Measurements from ENCODE around the gene RNF166. TPM values are rescaled to one million over a fixed set of nuclear protein-coding genes. Genes with fewer than 3 reads are reported as not detected.
A peak's percentile ranks its signal among the peaks of the same experiment; 100 is the strongest.

The RNF166 gene
- polyA plus RNA-seq, 3 donors, result 99.3 to 255 (median 120) TPM

GRCh38 chr16:88692861-88693260 lies 13.3 kb downstream of the RNF166 start:
- H3K4me3 ChIP-seq (replicated peaks in 1 of 3; ENCODE audit: low read depth in 2 of 3, low read length in 3 of 3), result no peak overlapping the region
- H3K4me1 ChIP-seq (ENCODE audit: control insufficient read depth in 1 of 2, insufficient read depth in 2 of 2, low read length in 2 of 2), result peaks cover 32 to 38% of the 10 kb centered on the region in 2 donors
- no peaks in the 10 kb centered on the region for H3K9me3 ChIP-seq (replicated peaks in 1 of 2; ENCODE audit: control insufficient read depth in 1 of 2, insufficient read depth in 1 of 2, low read length in 2 of 2)
- peaks cover 5% of the 10 kb centered on the region for H3K79me2 ChIP-seq (ENCODE audit: insufficient read depth, low read length)
- intact Hi-C loops (cut with micrococcal nuclease), result no loop called here
- no peaks in the 10 kb centered on the region for H3K27me3 ChIP-seq (ENCODE audit: control insufficient read depth in 2 of 2, insufficient read depth in 2 of 2, low read length in 2 of 2)
- no peak overlapping the region for H2AFZ ChIP-seq (ENCODE audit: insufficient read depth, low read depth, low read length, poor library complexity, severe bottlenecking)
- H3K4me3 Mint-ChIP-seq, result no peak overlapping the region
- no peaks in the 10 kb centered on the region for H3K9me3 Mint-ChIP-seq
- H3K36me3 ChIP-seq (replicated peaks in 1 of 2; ENCODE audit: control insufficient read depth in 1 of 2, insufficient read depth in 2 of 2, low read length in 2 of 2), result peaks cover 27 to 32% of the 10 kb centered on the region in 2 donors
- peaks cover 31% of the 10 kb centered on the region for H4K20me1 ChIP-seq (ENCODE audit: insufficient read depth, low read length)
- peaks cover 7 to 14% (median 12%) of the 10 kb centered on the region in 3 donors for H3K27me3 Mint-ChIP-seq (ENCODE audit: low read depth in 3 of 3)
- H3K4me2 ChIP-seq (replicated peaks; ENCODE audit: extremely low read depth, low read length, poor library complexity, severe bottlenecking), result no peak overlapping the region
- WGBS (ENCODE audit: insufficient coverage), result 100% methylated on average over 1 of the region's 10 CpGs
- no peak for DNase-seq
- no peak overlapping the region for H3K27ac ChIP-seq (ENCODE audit: low read depth in 1 of 2, low read length in 2 of 2)
- H3K27ac Mint-ChIP-seq, result peak overlapping the region in 2 of 7 donors; percentile 65 to 87
- H3K4me1 Mint-ChIP-seq, result peaks cover 50% of the 10 kb centered on the region
- no peak for TF ChIP-seq CTCF (IDR thresholded peaks at IDR 0.05)
- no peak overlapping the region for H3K9ac ChIP-seq (ENCODE audit: insufficient read depth, low read length, poor library complexity, severe bottlenecking)
- H3K36me3 Mint-ChIP-seq, result peaks cover 31 to 34% of the 10 kb centered on the region in 2 donors

- no peak for TF ChIP-seq CTCF (IDR thresholded peaks at IDR 0.05)
- peaks cover 48% of the 10 kb centered on the region for H3K4me1 Mint-ChIP-seq
- Histone ChIP-seq H3K27ac (ENCODE audit: low read depth in 1 of 2, low read length in 2 of 2) (peak overlapping the region; percentile 31 to 54), H3K4me2 (replicated peaks; ENCODE audit: extremely low read depth, low read length, poor library complexity, severe bottlenecking) (peak overlapping the region; percentile 47), H2AFZ (ENCODE audit: insufficient read depth, low read depth, low read length, poor library complexity, severe bottlenecking) (peak overlapping the region; percentile 29), H3K4me1 (ENCODE audit: control insufficient read depth in 1 of 2, insufficient read depth in 2 of 2, low read length in 2 of 2) (peaks cover 36 to 42% of the 10 kb centered on the region in 2 donors), H4K20me1 (ENCODE audit: insufficient read depth, low read length) (peaks cover 23% of the 10 kb centered on the region), H3K9ac (ENCODE audit: insufficient read depth, low read length, poor library complexity, severe bottlenecking) (peak overlapping the region; percentile 15), H3K9me3 (replicated peaks in 1 of 2; ENCODE audit: control insufficient read depth in 1 of 2, insufficient read depth in 1 of 2, low read length in 2 of 2) (no peaks in the 10 kb centered on the region), H3K79me2 (ENCODE audit: insufficient read depth, low read length) (no peaks in the 10 kb centered on the region), H3K27me3 (ENCODE audit: control insufficient read depth in 2 of 2, insufficient read depth in 2 of 2, low read length in 2 of 2) (no peaks in the 10 kb centered on the region), H3K4me3 (replicated peaks in 1 of 3; ENCODE audit: low read depth in 2 of 3, low read length in 3 of 3) (peak overlapping the region in 1 of 3 experiments; percentile 19), H3K36me3 (replicated peaks in 1 of 2; ENCODE audit: control insufficient read depth in 1 of 2, insufficient read depth in 2 of 2, low read length in 2 of 2) (peaks cover 19 to 23% of the 10 kb centered on the region in 2 donors)
- intact Hi-C loops (cut with micrococcal nuclease), result no loop called here
- peaks cover 25 to 28% of the 10 kb centered on the region in 2 donors for H3K36me3 Mint-ChIP-seq
- DNase-seq, result peak; percentile 68 to 90 (median 79)
- 16% methylated on average over 26 of the region's 26 CpGs for WGBS (ENCODE audit: insufficient coverage)
- peak overlapping the region; percentile 41 to 63 for H3K4me3 Mint-ChIP-seq
- H3K27ac Mint-ChIP-seq, result peak overlapping the region in 6 of 7 donors; percentile 31 to 87 (median 74)
- H3K9me3 Mint-ChIP-seq, result no peaks in the 10 kb centered on the region
- H3K27me3 Mint-ChIP-seq (ENCODE audit: low read depth in 3 of 3), result peaks cover 9 to 17% (median 15%) of the 10 kb centered on the region in 3 donors
Measured at GRCh38 chr16:88691924-88692560, 14.2 kb downstream of the RNF166 start.

Data from CD14-positive monocyte (primary cell).